ENCODE data around the gene NAT16. TPM values are rescaled to one million over a fixed set of nuclear protein-coding genes. Genes with fewer than 3 reads are reported as not detected.
A peak's percentile ranks its signal among the peaks of the same experiment; 100 is the strongest.

The NAT16 gene
- total RNA-seq (2013; cell fraction: nucleolus; rRNA removed): not detected in 2 replicates
- not detected in 2 replicates for total RNA-seq (2014; rRNA removed)
- total RNA-seq (2014; rRNA removed; fragmentation: Illumina TruSeq; extraction: Trizol): not detected in 2 replicates
- total RNA-seq (2021): not detected in 2 replicates
- not detected for polyA plus RNA-seq (2011; ENCODE audit: low read depth)
- polyA plus RNA-seq (2011; rRNA removed): not detected in 2 replicates
- polyA plus RNA-seq (2011; cell fraction: cytosol; rRNA removed): not detected in 2 replicates
- 0.07 TPM in 1 of 2 replicates, not detected in the other for polyA plus RNA-seq (2011; cell fraction: nucleus; rRNA removed)
- not detected in 2 replicates for polyA plus RNA-seq (2012)
- not detected in 2 replicates for polyA plus RNA-seq (2014; fragmentation: Illumina TruSeq; extraction: Trizol)
- not detected for polyA plus RNA-seq (2014; fragmentation: Nextera tagmentation; extraction: Ambion mirVana)
- not detected in 2 replicates for polyA plus RNA-seq (2014; rRNA removed)
- polyA plus RNA-seq (2016; fragmentation: Nextera tagmentation; extraction: Ambion mirVana): not detected
- not detected in 2 replicates for polyA minus RNA-seq (2011; rRNA and poly(A)+ RNA removed)
- not detected in 2 replicates for polyA minus RNA-seq (2011; cell fraction: cytosol; rRNA and poly(A)+ RNA removed)
- polyA minus RNA-seq (2011; cell fraction: nucleus; rRNA and poly(A)+ RNA removed): 0.10 TPM in 1 of 2 replicates, not detected in the other
- percentile 15 among the genes with signal in this experiment for Bru-seq, nascent RNA
- percentile 9 among the genes with signal in this experiment for BruChase-seq, experiment 1, labeled RNA remaining after a 6-hour chase
- percentile 8 among the genes with signal in this experiment for BruChase-seq, experiment 2, labeled RNA remaining after a 2-hour chase
- long read RNA-seq, experiment 1: 0 reads
- long read RNA-seq, experiment 2: 0 reads

- ATAC-seq: no peak
- no peak within 1 kb of the TSS for H3K27ac ChIP-seq (ENCODE audit: control insufficient read depth, insufficient read depth)
- RAD21 ChIA-PET (ENCODE audit: unreplicated experiment): no interaction called here
- no TSS peak for BruUV-seq (replicated peaks)
- no peak for DNase-seq (ENCODE audit: low read depth, low spot score)
- H3K9ac ChIP-seq (ENCODE audit: control insufficient read depth, insufficient read depth, low read length): no peak within 1 kb of the TSS
- no peaks in the 10 kb centered on the region for H3K4me1 ChIP-seq (ENCODE audit: control insufficient read depth, insufficient read depth, low read length)
- H3K79me2 ChIP-seq (ENCODE audit: control insufficient read depth, insufficient read depth, low read length): no peaks in the 10 kb centered on the region
- no peak within 1 kb of the TSS for H3K4me3 ChIP-seq
- no peaks in the 10 kb centered on the region for H3K36me3 ChIP-seq (ENCODE audit: control insufficient read depth in 2 of 2, insufficient read depth in 2 of 2, low read length in 1 of 2)
- no peaks in the 10 kb centered on the region for H4K20me1 ChIP-seq (ENCODE audit: control insufficient read depth, insufficient read depth)
- TF ChIP-seq HDAC2 (IDR thresholded peaks at IDR 0.05): no peak
- TF ChIP-seq CHD4 (IDR thresholded peaks at IDR 0.05): no peak
- no peak for TF ChIP-seq ZNF384 (IDR thresholded peaks at IDR 0.05; ENCODE audit: borderline replicate concordance, low read depth, low read length)
- TF ChIP-seq, protein P1, sequence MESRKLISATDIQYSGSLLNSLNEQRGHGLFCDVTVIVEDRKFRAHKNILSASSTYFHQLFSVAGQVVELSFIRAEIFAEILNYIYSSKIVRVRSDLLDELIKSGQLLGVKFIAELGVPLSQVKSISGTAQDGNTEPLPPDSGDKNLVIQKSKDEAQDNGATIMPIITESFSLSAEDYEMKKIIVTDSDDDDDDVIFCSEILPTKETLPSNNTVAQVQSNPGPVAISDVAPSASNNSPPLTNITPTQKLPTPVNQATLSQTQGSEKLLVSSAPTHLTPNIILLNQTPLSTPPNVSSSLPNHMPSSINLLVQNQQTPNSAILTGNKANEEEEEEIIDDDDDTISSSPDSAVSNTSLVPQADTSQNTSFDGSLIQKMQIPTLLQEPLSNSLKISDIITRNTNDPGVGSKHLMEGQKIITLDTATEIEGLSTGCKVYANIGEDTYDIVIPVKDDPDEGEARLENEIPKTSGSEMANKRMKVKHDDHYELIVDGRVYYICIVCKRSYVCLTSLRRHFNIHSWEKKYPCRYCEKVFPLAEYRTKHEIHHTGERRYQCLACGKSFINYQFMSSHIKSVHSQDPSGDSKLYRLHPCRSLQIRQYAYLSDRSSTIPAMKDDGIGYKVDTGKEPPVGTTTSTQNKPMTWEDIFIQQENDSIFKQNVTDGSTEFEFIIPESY (IDR thresholded peaks at IDR 0.05): no peak
- TF ChIP-seq RAD51 (IDR thresholded peaks at IDR 0.05): no peak
- no peak for TF ChIP-seq IKZF1 (conservative IDR thresholded peaks at IDR 0.05)
- no peak for TF ChIP-seq GABPA (IDR thresholded peaks at IDR 0.05; ENCODE audit: low read depth)
- TF ChIP-seq ZSCAN29 (IDR thresholded peaks at IDR 0.05): no peak
- no peak for TF ChIP-seq SP1 (IDR thresholded peaks at IDR 0.05; ENCODE audit: low read depth, low read length)
- TF ChIP-seq HCFC1 (IDR thresholded peaks at IDR 0.05; ENCODE audit: low read length): no peak
- no peak for TF ChIP-seq BCLAF1 (IDR thresholded peaks at IDR 0.05)
- no peak for TF ChIP-seq SUZ12 (IDR thresholded peaks at IDR 0.05; ENCODE audit: unreplicated experiment)
- no peak for TF ChIP-seq IRF5 (IDR thresholded peaks at IDR 0.05; ENCODE audit: borderline replicate concordance)
- 15% methylated on average over 29 of the region's 56 CpGs for WGBS (ENCODE audit: insufficient coverage, insufficient replicate concordance, low lambda C conversion rate, missing lambda C conversion rate)
- POLR2A ChIA-PET: no interaction called here
- no peak within 1 kb of the TSS for H2AFZ ChIP-seq (ENCODE audit: control insufficient read depth, low read depth, low read length)
- no peaks in the 10 kb centered on the region for H3K9me3 ChIP-seq (replicated peaks; ENCODE audit: control insufficient read depth, insufficient read depth, low read length)
- CTCF ChIA-PET: interaction anchor here (1.9 kb wide), 1 partner anchor 13 kb away, joined by 6 read pairs; no protein-coding TSS in a partner anchor
- no peak for FAIRE-seq
- H3K27me3 ChIP-seq (replicated peaks in 1 of 2; ENCODE audit: control insufficient read depth in 2 of 2, insufficient read depth in 2 of 2, low read length in 1 of 2): peaks cover 6 to 14% of the 10 kb centered on the region in 2 experiments
- in situ Hi-C loops (cut with MboI): no loop called here
- no peak within 1 kb of the TSS for H3K4me2 ChIP-seq (ENCODE audit: control insufficient read depth, insufficient read depth)
- SMC1A ChIA-PET (ENCODE audit: uncharacterized antibody, unreplicated experiment): no interaction called here
- intact Hi-C loops (cut with micrococcal nuclease; ENCODE audit: unreplicated experiment): no loop called here
Measured at GRCh38 chr7:101180130-101180755, at the start of gene NAT16. Gene NAT16 (minus strand): TSS chr7:101180293. CDS start chr7:101174807, 5,486 bp downstream.

Data from GM12878 (cell line).